Measurements from ENCODE around the gene THADA.

THADA gene

GRCh38 chr2:43593254-43593653 is 2.6 kb downstream of the THADA start:
- Histone ChIP-seq H3K4me1 (ENCODE audit: control insufficient read depth, insufficient read depth, low read length) (peaks cover 6% of the 10 kb centered on the region), H3K27ac (ENCODE audit: low read length) (no peak overlapping the region), H3K36me3 (ENCODE audit: control insufficient read depth in 2 of 2, insufficient read depth in 2 of 2, low read length in 2 of 2) (peaks cover 0 to 3% of the 10 kb centered on the region in 2 donors), H3K4me3 (ENCODE audit: low read length in 2 of 2) (no peak overlapping the region), H3K9ac (ENCODE audit: low read length in 2 of 2) (no peak overlapping the region), H3K9me3 (ENCODE audit: control insufficient read depth in 2 of 2, low read length in 2 of 2) (no peaks in the 10 kb centered on the region), H3K27me3 (ENCODE audit: control insufficient read depth in 1 of 2, insufficient read depth in 2 of 2, low read length in 2 of 2) (no peaks in the 10 kb centered on the region)

DNA sequence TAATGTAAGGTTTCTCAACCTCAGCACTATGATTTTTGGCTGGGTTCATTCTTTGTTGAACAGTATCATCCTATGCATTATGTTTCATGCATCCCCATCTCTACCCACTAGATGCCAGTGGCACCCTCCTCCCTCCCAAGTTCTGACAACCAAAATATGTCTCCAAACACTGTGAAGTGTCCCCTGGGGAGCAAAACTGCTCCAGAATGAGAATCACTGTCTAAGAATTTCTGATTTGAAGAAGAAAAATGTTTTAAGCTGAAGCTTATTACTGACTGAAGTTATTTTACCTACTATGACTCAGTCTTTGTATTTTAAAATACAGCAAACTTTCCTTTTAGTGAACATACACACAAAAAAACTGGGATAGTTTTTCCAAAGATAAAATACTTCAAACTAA is 3.4 kb downstream of the THADA start:
- Histone ChIP-seq H3K9me3 (ENCODE audit: control insufficient read depth in 2 of 2, low read length in 2 of 2) (no peaks in the 10 kb centered on the region), H3K27ac (ENCODE audit: low read length) (no peak overlapping the region), H3K4me3 (ENCODE audit: low read length in 2 of 2) (no peak overlapping the region), H3K9ac (ENCODE audit: low read length in 2 of 2) (no peak overlapping the region), H3K27me3 (ENCODE audit: control insufficient read depth in 1 of 2, insufficient read depth in 2 of 2, low read length in 2 of 2) (no peaks in the 10 kb centered on the region), H3K36me3 (ENCODE audit: control insufficient read depth in 2 of 2, insufficient read depth in 2 of 2, low read length in 2 of 2) (peaks cover 0 to 3% of the 10 kb centered on the region in 2 donors), H3K4me1 (ENCODE audit: control insufficient read depth, insufficient read depth, low read length) (peaks cover 6% of the 10 kb centered on the region)

GRCh38 chr2:43585708-43586107 is 10.1 kb downstream of the THADA start:
- H3K9me3 ChIP-seq (ENCODE audit: control insufficient read depth in 2 of 2, low read length in 2 of 2), result no peaks in the 10 kb centered on the region
- H3K36me3 ChIP-seq (ENCODE audit: control insufficient read depth in 2 of 2, insufficient read depth in 2 of 2, low read length in 2 of 2), result peaks cover 12 to 14% of the 10 kb centered on the region in 2 donors

GRCh38 chr2:43579275-43579981 is 16.4 kb downstream of the THADA start:
- Histone ChIP-seq H3K27ac (ENCODE audit: low read length) (no peak overlapping the region), H3K27me3 (ENCODE audit: control insufficient read depth in 1 of 2, insufficient read depth in 2 of 2, low read length in 2 of 2) (no peaks in the 10 kb centered on the region), H3K36me3 (ENCODE audit: control insufficient read depth in 2 of 2, insufficient read depth in 2 of 2, low read length in 2 of 2) (peaks cover 14 to 25% of the 10 kb centered on the region in 2 donors), H3K4me1 (ENCODE audit: control insufficient read depth, insufficient read depth, low read length) (peaks cover 4% of the 10 kb centered on the region), H3K4me3 (ENCODE audit: low read length in 2 of 2) (no peak overlapping the region), H3K9ac (ENCODE audit: low read length in 2 of 2) (no peak overlapping the region), H3K9me3 (ENCODE audit: control insufficient read depth in 2 of 2, low read length in 2 of 2) (no peaks in the 10 kb centered on the region)

More at GRCh38 chr2:43585708-43586107, 10.1 kb downstream of the THADA start:
- H3K27me3 ChIP-seq (ENCODE audit: control insufficient read depth in 1 of 2, insufficient read depth in 2 of 2, low read length in 2 of 2), result no peaks in the 10 kb centered on the region
- H3K27ac ChIP-seq (ENCODE audit: low read length), result no peak overlapping the region
- no peak overlapping the region for H3K9ac ChIP-seq (ENCODE audit: low read length in 2 of 2)
- no peaks in the 10 kb centered on the region for H3K4me1 ChIP-seq (ENCODE audit: control insufficient read depth, insufficient read depth, low read length)
- H3K4me3 ChIP-seq (ENCODE audit: low read length in 2 of 2), result no peak overlapping the region

DNA sequence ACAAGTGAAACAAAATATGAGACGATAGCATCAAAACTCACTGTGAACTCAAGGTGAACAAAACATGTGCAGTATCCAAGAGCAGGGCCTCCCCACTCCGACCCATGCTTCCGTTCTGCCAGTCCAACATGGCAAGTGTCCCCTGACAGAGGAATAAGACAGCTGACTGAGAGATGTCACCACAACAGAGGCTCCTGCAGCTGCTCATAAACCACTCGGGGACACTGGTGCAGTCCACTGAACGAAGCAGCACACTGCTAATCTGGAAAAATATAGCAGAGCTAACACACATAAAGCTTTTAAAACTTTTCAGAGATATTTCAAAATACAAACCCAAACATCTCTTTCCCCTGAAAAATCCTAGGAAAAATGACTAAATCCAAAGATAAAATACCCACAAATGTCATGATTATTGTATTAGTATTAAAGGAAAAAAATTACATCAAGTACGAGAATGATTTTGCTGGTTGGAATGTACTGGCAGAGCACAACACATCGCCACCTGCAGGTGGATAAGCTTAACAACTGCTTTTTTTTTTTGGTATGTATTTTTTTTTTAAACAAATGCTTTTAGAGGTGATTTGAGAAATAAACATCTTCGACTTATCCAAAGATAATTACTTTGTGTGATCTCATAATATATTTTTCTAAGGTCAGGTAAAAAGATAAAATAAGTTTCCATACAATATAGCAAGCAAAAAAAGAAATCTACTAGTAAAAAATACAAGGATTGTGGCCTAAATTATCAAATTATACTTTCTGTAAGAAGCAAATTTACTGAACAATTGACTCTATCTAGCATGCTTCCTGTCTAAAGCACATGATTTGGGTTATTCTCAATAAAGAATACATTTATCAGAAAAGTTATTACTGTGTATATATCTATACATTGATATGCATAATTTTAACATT is 18.6 kb downstream of the THADA start:
- no peaks in the 10 kb centered on the region for H3K27me3 ChIP-seq (ENCODE audit: control insufficient read depth in 1 of 2, insufficient read depth in 2 of 2, low read length in 2 of 2)
- peaks cover 18 to 32% of the 10 kb centered on the region in 2 donors for H3K36me3 ChIP-seq (ENCODE audit: control insufficient read depth in 2 of 2, insufficient read depth in 2 of 2, low read length in 2 of 2)
- H3K9me3 ChIP-seq (ENCODE audit: control insufficient read depth in 2 of 2, low read length in 2 of 2), result no peaks in the 10 kb centered on the region
- no peak overlapping the region for H3K4me3 ChIP-seq (ENCODE audit: low read length in 2 of 2)
- H3K9ac ChIP-seq (ENCODE audit: low read length in 2 of 2), result peak overlapping the region in 1 of 2 donors; percentile 22
- H3K27ac ChIP-seq (ENCODE audit: low read length), result no peak overlapping the region
- H3K4me1 ChIP-seq (ENCODE audit: control insufficient read depth, insufficient read depth, low read length), result peaks cover 4% of the 10 kb centered on the region

DNA sequence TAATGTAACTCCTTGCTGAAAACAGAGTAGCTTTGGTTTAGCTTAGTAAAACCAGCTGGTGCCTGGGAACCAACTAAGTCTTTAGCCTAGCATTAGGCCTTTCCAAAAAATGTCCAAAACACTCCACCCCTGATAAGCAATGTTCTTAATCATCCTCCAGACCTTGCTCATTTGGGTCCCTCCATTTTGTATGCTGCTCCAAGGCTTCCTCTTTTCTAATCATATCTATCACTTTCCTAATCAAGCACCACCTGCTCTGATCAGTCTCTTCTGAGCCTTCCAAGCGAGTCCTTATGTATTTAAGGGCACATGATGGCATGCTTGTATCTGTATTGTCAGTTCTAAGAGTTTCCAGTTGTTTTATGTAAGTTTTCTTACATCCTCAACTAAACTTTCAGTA is 23.6 kb downstream of the THADA start:
- H3K4me1 ChIP-seq (ENCODE audit: control insufficient read depth, insufficient read depth, low read length), result peaks cover 4% of the 10 kb centered on the region
- H3K36me3 ChIP-seq (ENCODE audit: control insufficient read depth in 2 of 2, insufficient read depth in 2 of 2, low read length in 2 of 2), result peaks cover 28 to 29% of the 10 kb centered on the region in 2 donors
- H3K9ac ChIP-seq (ENCODE audit: low read length in 2 of 2), result no peak overlapping the region
- H3K9me3 ChIP-seq (ENCODE audit: control insufficient read depth in 2 of 2, low read length in 2 of 2), result no peaks in the 10 kb centered on the region
- no peak overlapping the region for H3K4me3 ChIP-seq (ENCODE audit: low read length in 2 of 2)
- H3K27ac ChIP-seq (ENCODE audit: low read length), result no peak overlapping the region
- H3K27me3 ChIP-seq (ENCODE audit: control insufficient read depth in 1 of 2, insufficient read depth in 2 of 2, low read length in 2 of 2), result no peaks in the 10 kb centered on the region

- H3K4me3 ChIP-seq (ENCODE audit: low read length in 2 of 2), result no peak overlapping the region
- no peaks in the 10 kb centered on the region for H3K4me1 ChIP-seq (ENCODE audit: control insufficient read depth, insufficient read depth, low read length)
- H3K9ac ChIP-seq (ENCODE audit: low read length in 2 of 2), result no peak overlapping the region
- no peaks in the 10 kb centered on the region for H3K9me3 ChIP-seq (ENCODE audit: control insufficient read depth in 2 of 2, low read length in 2 of 2)
- no peak overlapping the region for H3K27ac ChIP-seq (ENCODE audit: low read length)
- no peaks in the 10 kb centered on the region for H3K27me3 ChIP-seq (ENCODE audit: control insufficient read depth in 1 of 2, insufficient read depth in 2 of 2, low read length in 2 of 2)
- peaks cover 23 to 25% of the 10 kb centered on the region in 2 donors for H3K36me3 ChIP-seq (ENCODE audit: control insufficient read depth in 2 of 2, insufficient read depth in 2 of 2, low read length in 2 of 2)
Observed at GRCh38 chr2:43569921-43570320, 25.9 kb downstream of the THADA start.

DNA sequence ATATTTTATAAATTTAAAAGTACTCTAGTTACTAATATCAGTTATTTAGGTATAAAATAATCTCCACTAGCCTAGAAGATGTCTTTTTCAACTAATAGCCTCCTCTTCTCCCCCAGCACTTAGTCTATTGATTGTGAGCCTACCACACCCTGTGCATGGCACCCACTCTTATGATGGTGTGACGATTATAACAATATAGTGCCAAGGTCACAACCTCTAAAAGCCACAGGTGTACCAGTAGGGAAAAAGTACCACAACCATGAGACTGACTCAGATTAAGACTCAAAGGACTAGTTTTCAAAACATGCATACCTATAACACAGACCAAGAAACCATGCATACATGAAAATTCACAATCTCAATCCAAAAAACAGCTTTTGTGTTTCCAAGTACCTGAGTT is 27.6 kb downstream of the THADA start:
- Histone ChIP-seq H3K4me1 (ENCODE audit: control insufficient read depth, insufficient read depth, low read length) (no peaks in the 10 kb centered on the region), H3K9me3 (ENCODE audit: control insufficient read depth in 2 of 2, low read length in 2 of 2) (no peaks in the 10 kb centered on the region), H3K36me3 (ENCODE audit: control insufficient read depth in 2 of 2, insufficient read depth in 2 of 2, low read length in 2 of 2) (peaks cover 20 to 21% of the 10 kb centered on the region in 2 donors), H3K27ac (ENCODE audit: low read length) (no peak overlapping the region), H3K9ac (ENCODE audit: low read length in 2 of 2) (no peak overlapping the region), H3K27me3 (ENCODE audit: control insufficient read depth in 1 of 2, insufficient read depth in 2 of 2, low read length in 2 of 2) (no peaks in the 10 kb centered on the region), H3K4me3 (ENCODE audit: low read length in 2 of 2) (no peak overlapping the region)

GRCh38 chr2:43566461-43566729 is 29.4 kb downstream of the THADA start:
- Histone ChIP-seq H3K27me3 (ENCODE audit: control insufficient read depth in 1 of 2, insufficient read depth in 2 of 2, low read length in 2 of 2) (no peaks in the 10 kb centered on the region), H3K4me1 (ENCODE audit: control insufficient read depth, insufficient read depth, low read length) (no peaks in the 10 kb centered on the region), H3K27ac (ENCODE audit: low read length) (no peak overlapping the region), H3K36me3 (ENCODE audit: control insufficient read depth in 2 of 2, insufficient read depth in 2 of 2, low read length in 2 of 2) (peaks cover 8 to 9% of the 10 kb centered on the region in 2 donors), H3K9me3 (ENCODE audit: control insufficient read depth in 2 of 2, low read length in 2 of 2) (no peaks in the 10 kb centered on the region), H3K4me3 (ENCODE audit: low read length in 2 of 2) (no peak overlapping the region), H3K9ac (ENCODE audit: low read length in 2 of 2) (no peak overlapping the region)

- H3K36me3 ChIP-seq (ENCODE audit: control insufficient read depth in 2 of 2, insufficient read depth in 2 of 2, low read length in 2 of 2), result peaks cover 8 to 15% of the 10 kb centered on the region in 2 donors
Observed at GRCh38 chr2:43563679-43564078, 32.2 kb downstream of the THADA start.

GRCh38 chr2:43560231-43560547 is 35.6 kb downstream of the THADA start:
- no peaks in the 10 kb centered on the region for H3K4me1 ChIP-seq (ENCODE audit: control insufficient read depth, insufficient read depth, low read length)
- H3K9me3 ChIP-seq (ENCODE audit: control insufficient read depth in 2 of 2, low read length in 2 of 2), result no peaks in the 10 kb centered on the region
- H3K27me3 ChIP-seq (ENCODE audit: control insufficient read depth in 1 of 2, insufficient read depth in 2 of 2, low read length in 2 of 2), result no peaks in the 10 kb centered on the region
- H3K27ac ChIP-seq (ENCODE audit: low read length), result no peak overlapping the region
- no peak overlapping the region for H3K4me3 ChIP-seq (ENCODE audit: low read length in 2 of 2)
- H3K9ac ChIP-seq (ENCODE audit: low read length in 2 of 2), result no peak overlapping the region
- H3K36me3 ChIP-seq (ENCODE audit: control insufficient read depth in 2 of 2, insufficient read depth in 2 of 2, low read length in 2 of 2), result peaks cover 11 to 20% of the 10 kb centered on the region in 2 donors

More at GRCh38 chr2:43563679-43564078, 32.2 kb downstream of the THADA start:
- Histone ChIP-seq H3K9ac (ENCODE audit: low read length in 2 of 2) (no peak overlapping the region), H3K27me3 (ENCODE audit: control insufficient read depth in 1 of 2, insufficient read depth in 2 of 2, low read length in 2 of 2) (no peaks in the 10 kb centered on the region), H3K4me3 (ENCODE audit: low read length in 2 of 2) (no peak overlapping the region), H3K9me3 (ENCODE audit: control insufficient read depth in 2 of 2, low read length in 2 of 2) (no peaks in the 10 kb centered on the region), H3K27ac (ENCODE audit: low read length) (no peak overlapping the region), H3K4me1 (ENCODE audit: control insufficient read depth, insufficient read depth, low read length) (no peaks in the 10 kb centered on the region)

Data from stomach smooth muscle (tissue), 2 donors.